ENCODE measurements around the gene ADAP1.
"Not testable (repeated sequence)": the region's sequence is repeated elsewhere in the genome, so short reads cannot be mapped to it uniquely, and the experiment has no call there.

DNA sequence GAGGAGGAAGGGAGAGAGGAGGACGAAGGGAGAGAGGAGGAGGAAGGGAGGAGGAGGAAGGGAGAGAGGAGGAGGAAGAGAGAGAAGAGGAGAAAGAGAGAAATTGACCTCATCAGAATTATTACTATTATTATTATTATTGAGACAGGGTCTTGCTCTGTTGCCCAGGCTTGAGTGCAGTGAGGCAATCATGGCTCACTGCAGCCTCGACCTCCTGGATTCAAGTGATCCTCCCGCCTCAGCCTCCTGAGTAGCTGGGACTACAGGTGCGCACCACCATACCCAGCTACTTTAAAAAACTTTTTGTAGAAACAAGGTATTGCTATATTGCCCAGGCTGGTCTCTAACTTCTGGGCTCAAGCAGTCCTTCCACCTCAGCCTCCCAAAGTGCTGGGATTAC lies 10.7 kb downstream of the ADAP1 start:
- TF ChIP-seq, protein P1, sequence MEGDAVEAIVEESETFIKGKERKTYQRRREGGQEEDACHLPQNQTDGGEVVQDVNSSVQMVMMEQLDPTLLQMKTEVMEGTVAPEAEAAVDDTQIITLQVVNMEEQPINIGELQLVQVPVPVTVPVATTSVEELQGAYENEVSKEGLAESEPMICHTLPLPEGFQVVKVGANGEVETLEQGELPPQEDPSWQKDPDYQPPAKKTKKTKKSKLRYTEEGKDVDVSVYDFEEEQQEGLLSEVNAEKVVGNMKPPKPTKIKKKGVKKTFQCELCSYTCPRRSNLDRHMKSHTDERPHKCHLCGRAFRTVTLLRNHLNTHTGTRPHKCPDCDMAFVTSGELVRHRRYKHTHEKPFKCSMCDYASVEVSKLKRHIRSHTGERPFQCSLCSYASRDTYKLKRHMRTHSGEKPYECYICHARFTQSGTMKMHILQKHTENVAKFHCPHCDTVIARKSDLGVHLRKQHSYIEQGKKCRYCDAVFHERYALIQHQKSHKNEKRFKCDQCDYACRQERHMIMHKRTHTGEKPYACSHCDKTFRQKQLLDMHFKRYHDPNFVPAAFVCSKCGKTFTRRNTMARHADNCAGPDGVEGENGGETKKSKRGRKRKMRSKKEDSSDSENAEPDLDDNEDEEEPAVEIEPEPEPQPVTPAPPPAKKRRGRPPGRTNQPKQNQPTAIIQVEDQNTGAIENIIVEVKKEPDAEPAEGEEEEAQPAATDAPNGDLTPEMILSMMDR (IDR thresholded peaks at IDR 0.05) = not testable (repeated sequence)
- TF ChIP-seq POLR2A (IDR thresholded peaks at IDR 0.05) = not testable (repeated sequence)
